Neural progenitor cell (in vitro differentiated cells): ENCODE data around the gene MOK. TPM values are rescaled to one million over a fixed set of nuclear protein-coding genes. Genes with fewer than 3 reads are reported as not detected.
A peak's percentile ranks its signal among the peaks of the same experiment; 100 is the strongest.

Source experiments
- DNase-seq: peaks from one replicate; pipeline ENCODE4 v3.0.0-alpha.2; 2016; ENCODE audit warnings: low spot score
- H2AFZ ChIP-seq: fragments of 200-600 bp; sonication (generic); replicated peaks from 2 replicates; pipeline ENCODE4 v1.6.1; 2016; ENCODE audit warnings: antibody characterized with exemption
- H3F3A ChIP-seq: fragments of 200-600 bp; sonication (generic); 2 replicates; pipeline ENCODE4 v1.6.1; 2016; ENCODE audit warnings: antibody characterized with exemption, low read depth
- H3K27ac ChIP-seq: fragments of 200-600 bp; sonication (generic); 2 replicates; pipeline ENCODE4 v1.5.1; 2016; ENCODE audit warnings: mild to moderate bottlenecking
- H3K27me3 ChIP-seq: fragments of 200-600 bp; sonication (generic); 2 replicates; pipeline ENCODE4 v1.6.1; 2016; ENCODE audit warnings: mild to moderate bottlenecking, moderate library complexity
- H3K36me3 ChIP-seq: fragments of 200-600 bp; sonication (generic); 2 replicates; pipeline ENCODE4 v1.5.1; 2016
- H3K4me1 ChIP-seq: fragments of 200-600 bp; sonication (generic); 2 replicates; pipeline ENCODE4 v1.6.1; 2016; ENCODE audit warnings: mixed run types
- H3K4me2 ChIP-seq: fragments of 200-600 bp; sonication (generic); 2 replicates; pipeline ENCODE4 v1.6.1; 2016
- H3K4me3 ChIP-seq: fragments of 200-600 bp; sonication (generic); 2 replicates; pipeline ENCODE4 v1.5.1; 2016
- H3K79me2 ChIP-seq: fragments of 200-600 bp; sonication (generic); 2 replicates; pipeline ENCODE4 v1.6.1; 2016; ENCODE audit warnings: low read depth
- H3K9ac ChIP-seq: fragments of 200-600 bp; sonication (generic); 2 replicates; pipeline ENCODE4 v1.6.1; 2016
- H3K9me3 ChIP-seq: fragments of 200-600 bp; sonication (generic); 2 replicates; pipeline ENCODE4 v1.5.1; 2016; ENCODE audit warnings: low read depth
- H4K20me1 ChIP-seq: fragments of 200-600 bp; sonication (generic); 2 replicates; pipeline ENCODE4 v1.6.1; 2016; ENCODE audit warnings: low read depth
- H3K27ac Mint-ChIP-seq: 3 replicates; pipeline ENCODE4 v1.8.0; 2021; ENCODE audit warnings: mixed read lengths
- H3K27me3 Mint-ChIP-seq: 2 replicates; pipeline ENCODE4 v1.8.0; 2022; ENCODE audit warnings: low read depth, mild to moderate bottlenecking, inconsistent platforms, moderate library complexity, mixed read lengths; ENCODE audit not compliant: insufficient read depth
- H3K36me3 Mint-ChIP-seq: 3 replicates; pipeline ENCODE4 v1.8.0; 2021; ENCODE audit warnings: mixed read lengths
- H3K4me1 Mint-ChIP-seq: 3 replicates; pipeline ENCODE4 v1.8.0; 2021; ENCODE audit warnings: mixed read lengths
- H3K4me3 Mint-ChIP-seq: 3 replicates; pipeline ENCODE4 v1.8.0; 2021; ENCODE audit warnings: mild to moderate bottlenecking, moderate library complexity, mixed read lengths
- H3K9me3 Mint-ChIP-seq: 3 replicates; pipeline ENCODE4 v1.8.0; 2020; ENCODE audit warnings: mixed read lengths
- CTCF ChIP-seq: fragments of 200-600 bp; sonication (generic); IDR thresholded peaks from 2 replicates; pipeline ENCODE4 v1.5.1; 2017; ENCODE audit warnings: antibody characterized with exemption, mild to moderate bottlenecking
- EZH2 ChIP-seq: fragments of 200-600 bp; sonication (generic); IDR thresholded peaks from 2 replicates; pipeline ENCODE4 v1.6.1; 2017; ENCODE audit warnings: antibody characterized with exemption, mild to moderate bottlenecking, moderate library complexity
- EZH2phosphoT487 ChIP-seq: fragments of 200-600 bp; sonication (generic); IDR thresholded peaks from 2 replicates; pipeline ENCODE4 v1.6.1; 2017; ENCODE audit warnings: antibody characterized with exemption
- total RNA-seq: library from RNA; depleted of rRNA; stranded (reverse); fragments of >200 nt; gene quantifications from 2 replicates; pipeline ENCODE4 v1.2.3, GENCODE V29; 2015; ENCODE audit warnings: low replicate concordance

The MOK gene
- total RNA-seq, 1 donor from 2014 or later, result 9.9 TPM

- Histone ChIP-seq H3K4me1 (no peaks in the 10 kb centered on the region), H3K4me2 (no peak overlapping the region), H3K4me3 (no peak overlapping the region), H3K36me3 (no peaks in the 10 kb centered on the region), H4K20me1 (no peaks in the 10 kb centered on the region), H3K27me3 (no peaks in the 10 kb centered on the region), H2AFZ (no peak overlapping the region), H3F3A (no peaks in the 10 kb centered on the region), H3K79me2 (no peaks in the 10 kb centered on the region), H3K27ac (no peak overlapping the region), H3K9me3 (no peaks in the 10 kb centered on the region), H3K9ac (no peak overlapping the region)
- Mint-ChIP-seq H3K4me1 (no peaks in the 10 kb centered on the region), H3K27ac (no peak overlapping the region), H3K9me3 (no peaks in the 10 kb centered on the region), H3K27me3 (no peaks in the 10 kb centered on the region), H3K36me3 (peaks cover 4% of the 10 kb centered on the region), H3K4me3 (peak overlapping the region; percentile 33)
- TF ChIP-seq CTCF, result no peak
- TF ChIP-seq EZH2phosphoT487, result no peak
- no peak for TF ChIP-seq EZH2
- no peak for DNase-seq
These were observed 49.4 kb downstream of the MOK start for GRCh38 chr14:102255401-102256190.

GRCh38 chr14:102252834-102253801, 51.8 kb downstream of the MOK start:
- H3K4me3 Mint-ChIP-seq, result no peak overlapping the region
- H3K9ac ChIP-seq, result no peak overlapping the region
- H3K36me3 ChIP-seq, result no peaks in the 10 kb centered on the region
- no peak for TF ChIP-seq CTCF
- no peak for TF ChIP-seq EZH2
- no peak for TF ChIP-seq EZH2phosphoT487
- no peak overlapping the region for H3K27ac Mint-ChIP-seq
- H4K20me1 ChIP-seq, result no peaks in the 10 kb centered on the region
- H3K27ac ChIP-seq, result no peak overlapping the region
- H2AFZ ChIP-seq, result no peak overlapping the region
- no peak overlapping the region for H3K4me2 ChIP-seq
- no peaks in the 10 kb centered on the region for H3K79me2 ChIP-seq
- no peaks in the 10 kb centered on the region for H3K9me3 Mint-ChIP-seq
- H3K9me3 ChIP-seq, result no peaks in the 10 kb centered on the region
- H3K27me3 ChIP-seq, result no peaks in the 10 kb centered on the region
- peaks cover 3% of the 10 kb centered on the region for H3K27me3 Mint-ChIP-seq
- peaks cover 2% of the 10 kb centered on the region for H3K4me1 ChIP-seq
- no peak for DNase-seq
- no peak overlapping the region for H3K4me3 ChIP-seq
- peaks cover 7% of the 10 kb centered on the region for H3F3A ChIP-seq
- H3K4me1 Mint-ChIP-seq, result peaks cover 5% of the 10 kb centered on the region
- peaks cover 8% of the 10 kb centered on the region for H3K36me3 Mint-ChIP-seq

- H3K4me2 ChIP-seq, result no peak overlapping the region
- DNase-seq, result no peak
- H3K4me1 ChIP-seq, result peaks cover 12% of the 10 kb centered on the region
- H3K79me2 ChIP-seq, result no peaks in the 10 kb centered on the region
- Mint-ChIP-seq H3K4me1 (peaks cover 5% of the 10 kb centered on the region), H3K27ac (no peak overlapping the region), H3K4me3 (no peak overlapping the region), H3K27me3 (peaks cover 3% of the 10 kb centered on the region), H3K36me3 (peaks cover 4% of the 10 kb centered on the region), H3K9me3 (no peaks in the 10 kb centered on the region)
- H3K27ac ChIP-seq, result no peak overlapping the region
- peaks cover 14% of the 10 kb centered on the region for H3F3A ChIP-seq
- no peak for TF ChIP-seq EZH2
- TF ChIP-seq EZH2phosphoT487, result no peak
- no peak for TF ChIP-seq CTCF
- H3K9ac ChIP-seq, result no peak overlapping the region
- H4K20me1 ChIP-seq, result no peaks in the 10 kb centered on the region
- H3K9me3 ChIP-seq, result no peaks in the 10 kb centered on the region
- H3K4me3 ChIP-seq, result no peak overlapping the region
- H3K36me3 ChIP-seq, result no peaks in the 10 kb centered on the region
- no peaks in the 10 kb centered on the region for H3K27me3 ChIP-seq
- H2AFZ ChIP-seq, result no peak overlapping the region
These were observed 53.8 kb downstream of the MOK start for GRCh38 chr14:102251161-102251560.
